Measurements from ENCODE around the gene TMEM245.

DNA sequence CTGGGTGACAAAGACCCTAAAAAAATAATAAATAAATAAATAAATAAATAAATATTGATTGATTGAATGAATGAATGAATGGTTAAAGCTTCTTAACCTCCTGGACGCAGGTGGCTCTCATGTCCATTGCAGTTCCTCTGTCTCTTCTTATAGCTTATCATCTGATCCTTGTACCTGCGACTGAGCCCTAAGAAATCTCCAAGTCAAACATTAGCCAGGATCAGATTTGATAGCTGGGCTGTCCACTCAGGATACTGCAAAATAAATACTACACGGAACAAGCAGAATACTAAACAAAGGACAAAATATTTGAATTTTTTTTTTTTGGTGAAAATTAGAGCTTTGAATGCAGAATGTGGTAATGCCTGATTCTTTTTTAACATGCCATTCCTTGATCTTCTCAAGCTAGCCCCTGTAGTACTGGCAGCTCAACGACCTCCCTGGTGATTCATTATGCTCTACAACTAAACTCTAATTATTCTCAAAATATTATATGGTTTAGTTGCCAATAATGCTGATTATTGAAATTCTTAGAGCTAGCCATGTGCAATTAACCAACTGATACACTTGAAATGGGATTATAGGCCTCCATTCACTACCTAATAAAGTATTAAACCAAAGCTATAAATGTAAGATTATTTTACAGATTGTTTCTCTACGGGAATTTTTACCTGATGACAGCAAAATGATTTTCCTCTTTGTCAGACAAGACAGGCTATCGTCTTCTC, 9.9 kb upstream of the TMEM245 start:
- TF ChIP-seq POLR2A (IDR thresholded peaks at IDR 0.05; ENCODE audit: extremely low read depth, insufficient read length) (no peak), CTCF (IDR thresholded peaks at IDR 0.05; ENCODE audit: low read depth, low read length) (no peak), MYC (IDR thresholded peaks at IDR 0.05; ENCODE audit: low read depth, low read length) (no peak)
- TF ChIP-seq, protein P1, sequence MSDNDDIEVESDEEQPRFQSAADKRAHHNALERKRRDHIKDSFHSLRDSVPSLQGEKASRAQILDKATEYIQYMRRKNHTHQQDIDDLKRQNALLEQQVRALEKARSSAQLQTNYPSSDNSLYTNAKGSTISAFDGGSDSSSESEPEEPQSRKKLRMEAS (IDR thresholded peaks at IDR 0.05; ENCODE audit: low read depth, low read length): no peak
